Measurements from ENCODE around the gene PRSS50. TPM values are rescaled to one million over a fixed set of nuclear protein-coding genes. Genes with fewer than 3 reads are reported as not detected.

The PRSS50 gene
- total RNA-seq, 1 donor from 2014 or later, result not detected

DNA sequence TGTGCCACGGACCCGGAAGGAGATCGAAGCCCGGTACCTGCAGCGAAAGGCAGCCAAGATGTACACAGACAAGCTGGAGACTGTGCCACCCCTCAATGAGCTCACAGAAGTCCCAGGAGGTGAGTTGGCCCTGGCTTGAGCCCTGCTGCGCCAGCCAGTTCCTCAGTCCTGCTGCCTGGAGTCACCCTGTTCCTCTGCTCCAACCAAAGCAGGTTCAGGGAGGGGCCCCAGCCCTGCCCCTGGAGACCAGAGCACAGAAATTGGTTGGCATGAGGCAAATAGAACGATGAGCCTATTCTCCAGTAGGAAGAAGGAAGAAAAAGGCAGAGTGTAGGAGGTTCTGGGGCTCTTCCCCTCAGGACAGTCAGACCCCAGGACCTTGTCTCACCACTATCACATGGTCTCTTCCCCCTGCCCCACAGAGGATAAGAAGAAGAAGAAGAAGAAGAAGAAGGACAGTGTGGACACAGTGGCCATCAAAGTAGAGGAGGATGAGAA, 8.5 kb downstream of the PRSS50 start:
- intact Hi-C loops (cut with micrococcal nuclease), result no loop called here

DNA sequence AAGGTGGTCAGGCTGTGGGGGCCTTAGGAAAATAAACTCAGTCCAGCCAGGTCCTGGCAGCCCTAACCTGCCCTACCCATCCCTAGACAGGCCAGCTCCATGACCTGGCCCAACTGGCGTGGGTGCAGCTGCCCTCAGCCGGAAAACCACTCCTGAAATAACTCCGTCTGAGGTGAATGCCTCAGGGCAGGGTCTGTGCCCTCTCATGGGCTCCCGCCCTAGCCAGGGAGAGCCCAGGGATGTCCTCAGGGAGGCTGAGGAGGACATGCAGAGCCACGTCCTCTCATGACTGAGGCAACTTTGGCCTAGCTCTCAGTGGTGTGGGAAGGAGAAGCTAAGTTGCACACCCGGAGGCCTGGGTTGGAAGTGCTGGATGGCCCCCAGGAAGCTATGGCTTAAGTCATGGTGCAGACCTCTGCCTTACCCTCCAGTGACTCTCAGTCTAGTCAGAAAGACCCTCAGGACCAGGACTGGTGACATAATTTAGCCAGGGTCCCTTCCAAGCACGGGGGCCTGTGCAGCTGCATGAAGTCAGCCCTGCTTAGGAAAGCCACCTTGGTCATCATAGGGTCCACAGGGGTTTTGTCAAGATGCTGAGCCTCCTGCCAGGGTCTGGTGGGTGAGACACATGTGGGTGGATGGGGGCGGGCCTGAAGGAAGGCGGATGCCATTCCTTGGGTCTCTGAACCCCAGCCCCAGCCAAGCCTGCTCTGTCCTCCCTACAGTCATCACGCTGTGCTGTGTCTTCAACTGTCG, 9.1 kb downstream of the PRSS50 start:
- intact Hi-C loops (cut with micrococcal nuclease), result no loop called here

DNA sequence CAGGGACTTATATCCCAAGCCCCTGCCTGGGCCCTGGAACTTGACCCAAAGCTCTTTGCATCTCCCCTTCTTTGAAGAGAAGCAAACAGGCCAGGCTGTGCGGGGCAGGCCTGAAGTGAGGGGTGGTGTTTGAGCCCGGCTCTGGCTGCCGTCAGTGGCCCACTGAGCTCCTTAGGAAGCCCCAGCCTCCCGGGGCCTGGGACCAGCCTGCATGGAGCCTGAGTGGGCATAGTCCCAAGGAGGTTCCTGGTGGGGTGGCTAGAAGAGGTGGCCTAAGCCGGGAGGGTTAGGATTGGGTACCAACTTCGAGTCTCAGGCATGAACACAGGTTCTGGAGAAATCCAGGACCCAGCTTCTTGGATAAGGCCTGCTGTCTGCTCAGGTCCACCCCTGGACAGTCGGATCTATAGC, 10.1 kb downstream of the PRSS50 start:
- intact Hi-C loops (cut with micrococcal nuclease), result no loop called here

DNA sequence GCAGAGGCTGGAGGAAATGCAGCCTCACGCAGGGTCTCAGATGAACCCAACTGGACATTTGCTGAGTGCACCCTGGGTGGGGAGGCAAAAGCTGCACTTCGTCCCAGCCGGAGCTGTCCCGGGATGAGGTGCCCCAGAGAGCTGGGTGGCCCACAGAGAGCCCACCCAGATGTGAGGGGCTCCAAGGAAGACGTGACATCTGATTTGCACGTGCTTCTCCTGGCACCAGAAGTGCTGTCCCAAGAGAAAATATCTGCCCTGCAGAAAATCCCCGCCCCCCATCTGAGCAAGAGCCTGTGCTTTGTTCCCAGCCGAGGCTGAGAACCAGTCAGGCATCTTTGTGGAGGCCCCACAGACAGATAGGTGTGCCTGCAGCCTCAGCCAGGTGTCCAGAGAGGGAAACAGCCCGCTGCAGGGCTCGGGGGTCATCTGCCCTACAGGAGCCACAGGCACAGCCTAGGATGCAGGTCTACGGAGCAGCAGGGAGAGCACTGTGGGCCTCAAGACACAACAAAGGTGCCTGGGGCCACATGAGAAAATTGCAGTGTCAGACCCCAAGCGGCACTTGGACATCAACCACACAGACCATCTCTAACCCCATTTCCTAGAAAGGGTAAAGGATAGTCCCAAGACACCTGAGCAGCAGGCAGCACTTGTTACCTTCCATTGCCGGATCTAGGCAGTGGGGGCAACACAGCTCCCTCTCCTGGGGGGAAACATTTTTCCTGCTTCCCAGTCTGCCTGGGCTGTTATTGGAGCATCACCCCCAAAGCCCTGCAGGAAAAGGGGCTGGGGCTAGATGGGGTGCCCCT, 10.7 kb downstream of the PRSS50 start:
- intact Hi-C loops (cut with micrococcal nuclease), result no loop called here

DNA sequence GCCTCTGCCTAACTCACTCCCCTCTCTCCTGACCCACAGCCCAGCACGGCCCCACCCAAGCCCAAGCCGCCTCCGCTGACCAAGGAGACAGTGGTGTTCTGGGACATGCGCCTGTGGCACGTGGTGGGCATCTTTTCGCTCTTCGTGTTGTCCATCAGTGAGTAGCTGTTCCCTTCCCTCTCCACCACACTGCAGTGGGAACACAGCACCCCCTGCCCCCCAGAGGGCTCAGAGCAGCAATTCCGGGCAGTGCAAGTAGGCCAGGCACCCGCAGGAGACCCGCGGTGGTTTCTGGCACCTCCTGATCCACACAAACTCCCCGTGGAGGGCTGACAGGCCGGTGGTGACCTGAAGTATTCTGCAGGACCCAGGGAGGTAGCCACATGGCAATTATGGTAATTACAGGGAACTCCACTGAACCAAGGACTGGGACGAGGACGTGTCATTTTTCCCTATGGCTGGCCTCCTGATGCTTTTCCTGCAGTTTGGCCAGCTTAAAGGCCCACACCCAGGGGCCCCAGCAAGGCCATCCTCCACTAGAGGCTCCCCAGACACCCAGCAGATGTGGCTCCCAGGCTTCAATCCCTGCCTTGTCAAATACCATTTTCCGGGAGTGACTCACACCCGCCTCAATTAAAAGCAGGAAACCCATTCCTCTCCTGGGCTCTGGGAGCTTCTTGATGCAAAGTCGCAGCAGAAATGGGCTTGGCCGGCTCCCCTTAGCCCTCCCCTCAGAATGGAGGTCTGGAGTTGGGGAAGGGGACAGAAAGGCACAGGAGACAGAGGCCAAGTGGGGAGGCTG, 11.7 kb downstream of the PRSS50 start:
- intact Hi-C loops (cut with micrococcal nuclease), result loop anchor here (1.0 to 2.0 kb wide), 2 partner anchors 189 to 665 kb away; no protein-coding TSS in a partner anchor

DNA sequence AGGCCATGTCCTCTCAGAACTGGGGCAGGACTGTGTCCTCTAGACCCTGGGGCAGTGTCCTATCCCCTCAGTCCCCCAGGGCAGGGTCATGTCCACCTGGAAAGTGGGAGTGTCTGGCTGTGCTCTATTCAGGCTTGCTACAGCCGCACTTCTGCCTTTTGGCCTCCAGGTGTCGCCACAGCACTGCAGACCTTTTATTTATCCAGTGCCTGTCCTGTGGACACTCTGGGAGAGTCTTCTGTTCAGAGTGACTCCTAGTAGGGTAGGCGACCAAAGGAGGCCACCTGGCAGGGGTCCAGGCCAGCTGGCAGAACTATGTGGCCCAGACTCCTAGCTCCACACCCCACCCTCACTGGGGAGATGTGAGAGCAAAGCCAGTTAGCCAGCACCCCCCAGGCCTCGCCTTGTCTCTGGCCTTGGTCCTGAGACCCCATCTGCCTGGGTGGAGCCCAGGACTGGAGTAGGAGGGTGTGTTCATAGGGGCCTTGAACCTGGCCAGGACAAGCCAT, 12.6 kb downstream of the PRSS50 start:
- intact Hi-C loops (cut with micrococcal nuclease), result loop anchor here (1.0 to 2.0 kb wide), 2 partner anchors 190 to 666 kb away; no protein-coding TSS in a partner anchor

DNA sequence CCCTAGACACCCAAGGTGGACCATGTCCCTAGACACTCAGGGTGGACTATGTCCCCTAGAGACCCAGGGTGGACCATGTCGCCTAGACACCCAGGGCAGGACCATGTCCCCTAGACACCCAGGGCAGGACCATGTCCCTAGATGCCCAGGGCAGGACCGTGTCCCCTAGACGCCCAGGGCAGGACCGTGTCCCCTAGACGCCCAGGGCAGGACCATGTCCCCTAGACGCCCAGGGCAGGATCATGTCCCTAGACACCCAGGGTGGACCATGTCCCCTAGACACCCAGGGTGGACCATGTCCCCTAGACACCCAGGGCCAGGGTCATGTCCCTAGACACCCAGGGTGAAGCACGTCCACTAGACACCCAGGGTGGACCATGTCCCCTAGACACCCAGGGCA, 13.3 kb downstream of the PRSS50 start:
- intact Hi-C loops (cut with micrococcal nuclease), result loop anchor here (2.0 kb wide), 1 partner anchor 666 kb away; no protein-coding TSS in a partner anchor

DNA sequence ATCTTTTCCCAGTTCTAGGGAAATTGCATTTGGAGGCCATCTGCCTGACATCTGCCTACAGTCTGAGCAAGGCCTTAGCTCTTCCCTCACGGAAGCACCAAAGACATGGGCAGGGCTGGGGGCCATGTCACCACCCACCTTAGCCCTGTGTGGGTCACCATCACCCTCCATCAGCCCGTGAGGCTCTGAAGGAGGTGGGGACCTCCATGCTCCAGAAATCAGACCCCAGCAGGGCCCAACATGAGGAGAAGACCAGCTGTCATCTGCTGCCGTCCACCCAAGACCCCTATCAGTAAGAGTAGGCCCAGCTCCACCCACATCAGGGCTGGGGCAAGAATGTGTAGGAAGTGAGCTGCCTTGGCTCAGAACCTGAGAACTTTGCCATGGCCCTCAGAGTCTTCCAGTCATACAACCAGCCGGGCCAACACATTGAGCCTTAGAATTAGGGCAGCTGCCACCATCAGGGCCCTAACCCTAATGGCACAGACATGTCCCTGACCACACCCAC, 14.6 kb downstream of the PRSS50 start:
- intact Hi-C loops (cut with micrococcal nuclease), result no loop called here

DNA sequence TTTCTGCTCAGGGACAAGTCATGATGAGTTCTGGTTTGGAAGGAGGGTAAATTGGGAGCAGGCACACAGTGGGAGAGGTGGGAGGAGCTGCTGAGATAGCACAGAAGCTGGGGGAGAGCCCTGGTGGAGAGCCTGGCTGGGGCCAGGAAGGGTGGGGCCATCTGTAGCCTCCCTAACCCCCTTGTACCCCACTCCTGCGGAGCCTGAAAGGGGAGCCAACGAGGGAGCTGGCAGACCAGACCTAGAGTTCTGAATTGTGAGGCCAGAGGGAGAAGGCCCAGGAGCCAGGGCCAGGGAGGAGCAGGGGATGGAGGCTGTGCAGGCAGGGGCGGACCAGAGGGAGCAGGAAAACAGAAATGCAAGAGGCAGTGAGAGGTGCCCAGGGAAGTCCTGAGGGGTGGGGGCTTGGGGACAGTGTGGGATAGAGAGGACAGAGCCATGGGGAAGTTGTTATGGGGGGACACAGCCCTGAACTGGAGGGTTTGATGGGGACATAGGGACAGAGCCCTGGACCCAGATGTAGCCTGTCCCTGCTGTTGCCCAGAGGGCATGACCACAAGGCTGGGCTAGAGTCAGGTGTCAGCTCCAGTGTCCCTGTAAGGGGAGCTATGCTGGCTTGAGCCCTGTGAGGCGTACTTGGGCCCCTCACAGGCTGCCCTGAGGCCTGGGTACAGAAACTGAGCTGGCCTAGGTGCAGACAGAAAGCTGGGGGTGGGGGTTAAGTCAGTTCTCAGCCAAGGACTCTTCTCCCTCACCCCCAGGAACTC, 15.2 kb downstream of the PRSS50 start:
- intact Hi-C loops (cut with micrococcal nuclease), result no loop called here

DNA sequence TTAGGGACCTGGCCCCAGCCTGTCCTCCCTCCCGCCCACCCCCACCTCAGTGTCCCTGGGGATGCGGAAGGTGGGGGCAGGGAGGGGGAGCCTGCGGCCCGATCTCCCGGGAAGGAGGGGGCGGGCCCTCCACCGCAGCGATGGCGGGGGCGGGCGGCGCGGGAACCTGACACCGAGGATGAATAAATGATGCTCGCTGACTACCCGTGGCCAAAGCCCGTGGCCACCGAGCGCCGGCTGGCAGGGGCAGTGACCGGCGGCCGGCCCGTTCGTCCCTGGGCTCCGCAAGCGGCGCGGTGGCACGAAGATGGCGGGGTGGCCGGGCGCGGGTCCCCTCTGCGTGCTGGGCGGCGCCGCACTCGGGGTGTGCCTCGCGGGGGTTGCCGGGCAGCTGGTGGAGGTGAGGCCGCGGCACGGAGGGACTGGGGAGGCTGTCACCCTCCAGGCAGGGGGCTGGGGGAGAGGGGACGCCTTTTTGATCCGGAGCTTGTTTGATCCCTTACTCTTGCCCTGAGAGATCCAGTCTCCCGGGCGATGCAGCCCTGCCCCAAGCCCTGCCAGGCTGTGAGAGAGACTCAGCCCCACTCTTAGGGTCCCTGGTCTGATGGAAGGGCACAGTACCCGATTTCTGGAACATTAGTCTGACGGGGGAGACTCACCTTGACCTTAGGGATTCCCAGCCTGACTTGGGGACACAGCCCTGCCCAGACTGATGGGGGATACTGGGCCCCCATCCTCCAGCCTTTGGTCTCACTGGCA, 16.3 kb downstream of the PRSS50 start, which contains the start of gene TMIE:
TMIE (plus strand) TSS at position 212 of the 759 bp plus-strand sequence; CDS start at position 308, 96 bp downstream.
- intact Hi-C loops (cut with micrococcal nuclease), result no loop called here

DNA sequence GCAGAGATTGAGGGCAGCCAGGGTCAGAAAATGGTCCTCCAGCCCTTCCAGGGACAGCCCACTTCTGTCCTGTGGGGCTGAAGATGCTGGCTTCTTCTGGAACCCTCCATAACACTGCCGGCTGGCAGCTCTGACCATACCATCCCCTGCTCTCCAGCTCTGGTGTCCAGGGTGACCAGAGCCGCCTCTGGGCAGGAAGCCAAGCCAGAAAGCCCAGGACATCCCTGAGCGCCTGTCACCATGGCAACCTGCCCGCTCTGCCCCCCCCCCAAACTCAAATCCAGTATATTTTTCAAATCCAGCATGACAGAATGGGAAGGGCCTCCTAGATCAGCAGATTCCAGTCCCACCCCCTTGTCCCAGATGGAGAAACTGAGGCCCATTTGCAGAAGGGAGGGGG, 16.9 kb downstream of the PRSS50 start:
- intact Hi-C loops (cut with micrococcal nuclease), result no loop called here

DNA sequence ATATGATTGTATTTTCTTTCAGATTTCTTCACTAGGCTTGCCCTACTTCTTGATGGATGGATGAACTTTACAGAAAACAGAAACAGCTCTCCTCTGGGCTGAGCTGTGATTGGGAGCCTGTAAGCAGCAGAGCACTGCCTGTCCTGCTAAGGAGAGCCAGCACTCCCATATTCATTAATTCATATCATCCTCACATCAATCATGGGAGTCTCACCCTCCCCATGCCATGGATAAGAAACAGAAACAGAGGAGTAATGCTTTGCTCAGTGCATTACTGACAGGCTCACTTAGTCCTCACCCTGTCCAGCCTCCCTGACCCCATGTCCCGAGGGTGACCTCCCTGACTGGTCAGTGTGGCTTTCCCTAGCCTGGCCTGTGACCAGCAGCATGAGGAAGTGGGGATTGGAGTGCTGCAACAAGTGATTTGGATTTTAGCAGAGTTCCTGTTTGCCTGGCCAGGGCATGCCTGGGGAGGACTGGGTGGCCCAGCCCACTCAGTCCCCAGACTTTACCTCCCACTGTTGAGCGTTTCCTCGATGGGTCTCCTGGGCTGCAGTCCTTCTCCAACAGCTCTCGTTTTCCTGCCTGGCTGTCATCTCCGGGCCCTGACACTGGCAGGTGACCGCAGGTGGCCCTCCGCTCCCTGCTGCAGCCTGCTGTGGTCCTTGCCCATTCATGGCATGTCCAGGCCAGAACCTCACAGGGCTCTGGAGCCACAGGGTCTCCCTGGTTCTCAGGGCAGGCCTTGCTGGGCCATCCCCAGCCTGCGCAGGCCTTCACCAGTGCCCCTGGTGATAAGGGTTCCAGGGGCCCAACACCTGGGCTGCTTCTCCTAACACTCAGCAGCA, 17.8 kb downstream of the PRSS50 start:
- intact Hi-C loops (cut with micrococcal nuclease), result loop anchor here (5.0 kb wide), 1 partner anchor 682 kb away; the partner anchor contains the start of gene PTPN23

DNA sequence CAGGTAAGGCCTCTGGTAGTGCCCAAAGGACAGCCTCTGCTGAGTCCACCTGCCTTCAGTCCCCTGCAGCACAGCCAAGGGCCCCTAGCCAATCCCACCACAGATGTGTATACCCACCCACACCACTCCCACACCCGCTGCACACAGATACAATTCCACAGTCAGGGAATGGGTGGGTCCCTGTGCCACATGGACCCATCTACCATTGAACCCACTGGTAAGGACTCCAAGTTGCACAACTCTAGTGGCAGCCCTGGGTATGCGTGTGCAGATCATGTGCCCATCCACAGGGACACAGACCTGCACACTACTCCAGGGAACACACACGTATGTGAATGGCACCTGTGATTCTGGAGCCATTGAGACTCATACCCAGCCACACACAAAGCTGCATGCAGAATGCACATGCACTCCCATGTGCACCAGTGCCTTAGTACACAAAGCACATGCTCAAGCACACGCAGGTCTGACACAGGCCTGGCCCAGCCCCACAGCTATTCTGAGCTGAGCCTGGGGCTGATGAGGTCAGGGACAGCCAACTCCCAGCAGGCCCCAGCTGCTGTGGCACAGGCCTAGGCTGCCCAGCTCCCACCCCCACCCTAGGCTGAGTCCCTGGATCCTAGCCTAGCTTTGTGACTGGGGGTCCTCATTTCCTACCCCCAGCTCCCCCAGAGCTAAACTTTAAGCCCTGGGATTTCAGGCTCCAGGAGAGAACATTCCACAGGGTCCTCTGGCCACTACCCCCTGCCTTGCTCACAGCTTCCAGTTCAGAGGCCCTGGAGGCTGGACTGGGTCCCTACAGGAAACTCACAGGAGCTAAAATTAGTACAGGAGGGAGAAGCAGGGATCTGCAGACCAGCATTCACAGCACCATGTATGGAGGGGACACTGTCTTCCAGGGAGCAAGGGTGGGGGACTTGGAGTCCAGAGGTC, 21.4 kb downstream of the PRSS50 start:
- intact Hi-C loops (cut with micrococcal nuclease), result loop anchor here (5.0 kb wide), 1 partner anchor 686 kb away; the partner anchor contains the start of gene PTPN23

DNA sequence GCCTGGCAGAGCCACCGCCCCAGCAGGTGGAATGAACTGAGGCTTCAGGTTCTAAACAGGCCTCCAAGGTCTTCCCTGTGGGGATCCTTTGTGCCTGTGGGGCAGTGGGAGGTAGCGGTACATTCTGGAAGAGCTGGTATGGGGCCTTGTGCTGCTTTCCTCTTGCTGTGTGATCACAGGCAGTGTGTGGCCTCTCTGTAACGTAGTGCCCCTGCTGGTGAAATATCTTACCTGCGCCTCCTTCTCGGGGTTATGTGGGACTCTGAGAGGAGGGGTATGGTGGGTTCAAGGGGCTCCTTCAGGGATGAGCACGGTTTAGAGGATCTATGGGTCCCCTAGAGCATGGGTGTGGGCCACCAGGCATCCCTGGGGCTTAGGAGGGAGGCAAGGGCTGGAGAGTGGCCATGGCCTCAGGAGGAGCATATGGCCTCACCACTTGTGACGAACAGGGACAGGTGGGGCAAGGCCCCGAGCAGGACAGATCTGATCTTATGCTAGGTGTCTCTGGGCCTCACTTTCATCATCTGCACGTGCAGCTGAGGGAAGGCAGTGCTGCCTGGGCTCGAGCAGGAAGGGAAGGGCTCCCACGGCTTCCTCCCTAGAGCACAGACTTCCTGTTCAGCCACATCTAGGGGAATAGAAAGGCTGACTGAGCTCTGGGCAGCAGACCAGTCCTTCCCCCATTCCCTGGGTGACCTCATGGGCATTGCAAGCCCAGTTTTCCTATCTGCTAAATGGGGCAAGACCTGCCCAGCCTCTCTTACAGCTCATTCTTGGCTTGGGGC, 22.3 kb downstream of the PRSS50 start:
- intact Hi-C loops (cut with micrococcal nuclease), result loop anchor here (5.0 kb wide), 1 partner anchor 687 kb away; the partner anchor contains the start of gene PTPN23

DNA sequence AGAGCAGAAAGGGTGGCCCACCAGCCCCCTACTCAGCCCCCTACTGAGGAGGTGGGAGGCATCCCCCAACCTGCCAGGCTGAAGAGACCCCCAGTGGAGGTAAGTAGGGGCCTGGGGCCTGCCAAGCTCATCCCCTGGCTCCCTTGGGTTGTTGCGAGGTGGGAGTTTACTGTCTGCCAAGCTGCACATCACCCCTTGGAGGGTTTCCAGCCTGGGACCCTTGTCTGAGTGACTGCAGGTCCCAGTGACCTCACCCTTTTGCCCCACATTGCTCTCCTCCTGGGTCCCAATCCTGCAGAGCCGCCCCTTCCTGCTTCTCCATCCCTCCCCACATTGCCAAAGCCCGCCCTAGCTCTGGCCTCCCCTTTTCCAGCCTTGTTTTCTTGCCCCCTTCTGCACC, 23.1 kb downstream of the PRSS50 start:
- intact Hi-C loops (cut with micrococcal nuclease), result no loop called here

DNA sequence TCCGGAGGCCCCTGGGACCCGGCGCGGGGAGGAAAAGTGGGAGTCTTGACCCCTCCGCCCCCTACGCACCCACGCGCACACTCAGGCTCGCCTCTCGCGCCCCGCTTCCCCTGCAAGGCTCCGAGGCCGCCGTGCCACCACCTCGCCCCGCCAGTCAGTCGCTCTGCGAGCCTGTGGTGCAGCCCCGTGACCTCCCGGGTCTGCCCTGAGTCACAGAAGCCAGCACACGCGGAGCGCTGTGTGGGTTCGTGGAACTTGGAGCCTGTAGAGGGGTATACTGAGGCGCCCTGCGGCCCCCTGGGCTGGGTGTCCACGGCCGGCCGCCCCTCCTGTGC, 23.8 kb downstream of the PRSS50 start:
- intact Hi-C loops (cut with micrococcal nuclease), result no loop called here

Measured in T-helper 2 cell treated with Interferon-gamma antibody and Interleukin-4, amounts not matched to agents 100 ng/mL and 5 ng/mL, for 36 hours (primary cell).